Colonic mucosa (tissue), 4 donors: Measurements from ENCODE around the gene TTPAL. TPM values are rescaled to one million over a fixed set of nuclear protein-coding genes. Genes with fewer than 3 reads are reported as not detected.

Experiments used
- DNase-seq: peaks from one replicate; pipeline ENCODE4 v3.0.0-alpha.2; 2020
- H3K27ac ChIP-seq: fragments of 200-600 bp; one replicate; pipeline ENCODE4 v1.8.0; 2021
- H3K27me3 ChIP-seq: fragments of 200-600 bp; one replicate; pipeline ENCODE4 v1.8.0; 2021
- H3K36me3 ChIP-seq: fragments of 200-600 bp; one replicate; pipeline ENCODE4 v1.8.0; 2021
- H3K4me1 ChIP-seq: fragments of 200-600 bp; one replicate; pipeline ENCODE4 v1.8.0; 2021; ENCODE audit warnings: mild to moderate bottlenecking
- H3K4me3 ChIP-seq: fragments of 200-600 bp; one replicate; pipeline ENCODE4 v1.8.0; 2021
- H3K9ac ChIP-seq, 2 donors: one replicate each; pipeline ENCODE4 v1.7.0; 2013; ENCODE audit warnings: control low read depth in 2 of 2, low read depth in 2 of 2, low read length in 2 of 2
- H3K9me3 ChIP-seq: fragments of 200-600 bp; one replicate; pipeline ENCODE4 v1.8.0; 2021
- CTCF ChIP-seq: fragments of 200-600 bp; IDR thresholded peaks from one replicate; pipeline ENCODE4 v1.8.0; 2022; ENCODE audit warnings: antibody characterized with exemption, mild to moderate bottlenecking
- intact Hi-C: fragments of 100-400 bp; cut with DNase I; formaldehyde crosslinking; loops from one replicate; pipeline ENCODE4 v1.14.1; 2022
- total RNA-seq, 2 donors: library from RNA; stranded (reverse); fragmentation: NEBNext Ultra II Directional in 1 of 2; extraction: Animal tissue kit (Norgen Biotek cat#: 25700) in 1 of 2; gene quantifications; one replicate each; pipeline ENCODE4 v1.2.1, GENCODE V29; 2021
- donor health status: healthy.
- donor health status: DM: no; HTN: no; CAD: no.
- donor health status: DM: no; HTN: no; CAD: no.

The TTPAL gene
- total RNA-seq, 2 donors from 2014 or later, result 8.4 to 11.6 TPM

GRCh38 chr20:44532981-44533331 is 57.3 kb downstream of the TTPAL start:
- no peak for DNase-seq
- no peaks in the 10 kb centered on the region for H3K36me3 ChIP-seq
- H3K27ac ChIP-seq, result peak overlapping the region; percentile 29
- H3K4me3 ChIP-seq, result peak overlapping the region; percentile 80
- peaks cover 6% of the 10 kb centered on the region for H3K4me1 ChIP-seq
- TF ChIP-seq CTCF, result no peak
- intact Hi-C loops, result no loop called here
- H3K9me3 ChIP-seq, result no peaks in the 10 kb centered on the region
- H3K9ac ChIP-seq, result peak overlapping the region in 1 of 2 donors; percentile 84
- no peaks in the 10 kb centered on the region for H3K27me3 ChIP-seq

- TF ChIP-seq CTCF, result no peak
- Histone ChIP-seq H3K27ac (no peak overlapping the region), H3K27me3 (no peaks in the 10 kb centered on the region), H3K4me3 (no peak overlapping the region), H3K36me3 (no peaks in the 10 kb centered on the region), H3K9ac (peak overlapping the region in 1 of 2 donors; percentile 44), H3K9me3 (no peaks in the 10 kb centered on the region), H3K4me1 (peaks cover 6% of the 10 kb centered on the region)
- no peak for DNase-seq
- intact Hi-C loops, result no loop called here
Measured at GRCh38 chr20:44533928-44534327, 58.3 kb downstream of the TTPAL start.

GRCh38 chr20:44536175-44536574 is 60.5 kb downstream of the TTPAL start:
- H3K9ac ChIP-seq, result peak overlapping the region in 1 of 2 donors; percentile 51
- peak overlapping the region; percentile 82 for H3K27ac ChIP-seq
- no peaks in the 10 kb centered on the region for H3K36me3 ChIP-seq
- no peaks in the 10 kb centered on the region for H3K9me3 ChIP-seq
- no peak overlapping the region for H3K4me3 ChIP-seq
- intact Hi-C loops, result loop anchor here (5.0 kb wide), 1 partner anchor 76 kb away; no protein-coding TSS in a partner anchor
- DNase-seq, result no peak
- H3K4me1 ChIP-seq, result peaks cover 6% of the 10 kb centered on the region
- H3K27me3 ChIP-seq, result no peaks in the 10 kb centered on the region
- no peak for TF ChIP-seq CTCF

GRCh38 chr20:44537993-44538392 is 62.3 kb downstream of the TTPAL start:
- intact Hi-C loops, result loop anchor here (5.0 kb wide), 1 partner anchor 74 kb away; no protein-coding TSS in a partner anchor
- Histone ChIP-seq H3K9ac (no peak overlapping the region), H3K4me1 (no peaks in the 10 kb centered on the region), H3K36me3 (no peaks in the 10 kb centered on the region), H3K27me3 (no peaks in the 10 kb centered on the region), H3K27ac (no peak overlapping the region), H3K4me3 (no peak overlapping the region), H3K9me3 (no peaks in the 10 kb centered on the region)
- TF ChIP-seq CTCF, result no peak
- no peak for DNase-seq

- no peak for TF ChIP-seq CTCF
- DNase-seq, result peak; percentile 11
- Histone ChIP-seq H3K4me3 (no peak overlapping the region), H3K9ac (no peak overlapping the region), H3K4me1 (no peaks in the 10 kb centered on the region), H3K27ac (no peak overlapping the region), H3K27me3 (no peaks in the 10 kb centered on the region), H3K9me3 (no peaks in the 10 kb centered on the region), H3K36me3 (no peaks in the 10 kb centered on the region)
- intact Hi-C loops, result loop anchor here (5.0 kb wide), 1 partner anchor 61 kb away; no protein-coding TSS in a partner anchor
Measured at GRCh38 chr20:44540834-44541233, 65.2 kb downstream of the TTPAL start.
